Lower leg skin (tissue), 3 donors: ENCODE results near the gene SLC44A4.
A peak's percentile ranks its signal among the peaks of the same experiment; 100 is the strongest.

ENCODE experiments used
- CTCF ChIP-seq, 3 donors: fragments of 450-650 bp; IDR thresholded peaks; one replicate each; pipeline ENCODE4 v1.5.1; 2016; ENCODE audit warnings: antibody characterized with exemption in 3 of 3, mild to moderate bottlenecking in 3 of 3, moderate library complexity in 2 of 3
- POLR2A ChIP-seq, 2 donors: fragments of 450-650 bp; IDR thresholded peaks; one replicate each; pipeline ENCODE4 v1.6.1; 2016 to 2017; ENCODE audit warnings: antibody characterized with exemption in 2 of 2, mild to moderate bottlenecking in 1 of 2, moderate library complexity in 1 of 2

DNA sequence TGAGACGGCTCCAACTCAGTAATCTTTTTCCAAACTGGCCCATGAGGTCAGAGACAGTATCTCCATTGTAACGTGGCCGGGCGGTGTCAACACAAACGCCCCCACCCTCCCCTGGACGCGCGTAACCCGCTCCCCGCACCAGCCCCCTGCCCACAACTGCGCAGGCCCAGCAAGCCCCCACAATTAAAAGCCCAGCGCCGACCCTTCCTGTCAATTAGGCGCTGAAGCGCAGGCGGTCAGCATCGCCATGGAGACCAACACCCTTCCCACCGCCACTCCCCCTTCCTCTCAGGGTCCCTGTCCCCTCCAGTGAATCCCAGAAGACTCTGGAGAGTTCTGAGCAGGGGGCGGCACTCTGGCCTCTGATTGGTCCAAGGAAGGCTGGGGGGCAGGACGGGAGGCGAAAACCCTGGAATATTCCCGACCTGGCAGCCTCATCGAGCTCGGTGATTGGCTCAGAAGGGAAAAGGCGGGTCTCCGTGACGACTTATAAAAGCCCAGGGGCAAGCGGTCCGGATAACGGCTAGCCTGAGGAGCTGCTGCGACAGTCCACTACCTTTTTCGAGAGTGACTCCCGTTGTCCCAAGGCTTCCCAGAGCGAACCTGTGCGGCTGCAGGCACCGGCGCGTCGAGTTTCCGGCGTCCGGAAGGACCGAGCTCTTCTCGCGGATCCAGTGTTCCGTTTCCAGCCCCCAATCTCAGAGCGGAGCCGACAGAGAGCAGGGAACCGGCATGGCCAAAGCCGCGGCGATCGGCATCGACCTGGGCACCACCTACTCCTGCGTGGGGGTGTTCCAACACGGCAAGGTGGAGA is 63.6 kb downstream of the SLC44A4 start, which contains the start of the genes HSPA1A and HSPA1L:
- TF ChIP-seq CTCF (IDR thresholded peaks at IDR 0.05) (no peak), POLR2A (IDR thresholded peaks at IDR 0.05) (peak in 1 of 2 donors; percentile 99)
